ENCODE measurements around the gene TMEM11. TPM values are rescaled to one million over a fixed set of nuclear protein-coding genes. Genes with fewer than 3 reads are reported as not detected.

The TMEM11 gene
- total and polyA plus RNA-seq, 2 donors from 2014 or later: 17.4 to 34.2 TPM

GRCh38 chr17:21185061-21185460 is 28.9 kb downstream of the TMEM11 start:
- intact Hi-C loops (cut with DNase I): no loop called here
- H3K27me3 ChIP-seq (ENCODE audit: control insufficient read depth, insufficient read depth, low read length): no peaks in the 10 kb centered on the region
- H3K9me3 ChIP-seq (ENCODE audit: control insufficient read depth in 2 of 3, insufficient read depth in 1 of 3, low read length in 3 of 3): no peaks in the 10 kb centered on the region
- FAIRE-seq: no peak
- TF ChIP-seq CTCF (IDR thresholded peaks at IDR 0.05; ENCODE audit: borderline replicate concordance, extremely low read depth, insufficient read depth): no peak
- H3K4me1 ChIP-seq (ENCODE audit: control insufficient read depth in 2 of 3, insufficient read depth in 2 of 3, low read depth in 1 of 3, low read length in 3 of 3): peaks cover 0 to 3% (median 0%) of the 10 kb centered on the region in 3 donors
- no peak overlapping the region for H3K4me3 ChIP-seq (ENCODE audit: low read length in 3 of 3)
- H3K36me3 ChIP-seq (ENCODE audit: control insufficient read depth in 2 of 3, insufficient read depth in 3 of 3, low read length in 3 of 3): peaks cover 6 to 26% (median 15%) of the 10 kb centered on the region in 3 donors
- no peak overlapping the region for H3K27ac ChIP-seq (ENCODE audit: low read depth in 2 of 2, low read length in 2 of 2)
- H3K9ac ChIP-seq (ENCODE audit: low read length in 3 of 3): no peak overlapping the region
- no peak for DNase-seq

- no peak overlapping the region for H3K4me3 ChIP-seq (ENCODE audit: low read length in 3 of 3)
- no peaks in the 10 kb centered on the region for H3K9me3 ChIP-seq (ENCODE audit: control insufficient read depth in 2 of 3, insufficient read depth in 1 of 3, low read length in 3 of 3)
- H3K36me3 ChIP-seq (ENCODE audit: control insufficient read depth in 2 of 3, insufficient read depth in 3 of 3, low read length in 3 of 3): peaks cover 6 to 26% (median 15%) of the 10 kb centered on the region in 3 donors
- TF ChIP-seq CTCF (IDR thresholded peaks at IDR 0.05; ENCODE audit: borderline replicate concordance, extremely low read depth, insufficient read depth): no peak
- H3K27ac ChIP-seq (ENCODE audit: low read depth in 2 of 2, low read length in 2 of 2): no peak overlapping the region
- DNase-seq (no peak), FAIRE-seq (no peak)
- H3K4me1 ChIP-seq (ENCODE audit: control insufficient read depth in 2 of 3, insufficient read depth in 2 of 3, low read depth in 1 of 3, low read length in 3 of 3): peaks cover 0 to 3% (median 0%) of the 10 kb centered on the region in 3 donors
- no peak overlapping the region for H3K9ac ChIP-seq (ENCODE audit: low read length in 3 of 3)
- H3K27me3 ChIP-seq (ENCODE audit: control insufficient read depth, insufficient read depth, low read length): no peaks in the 10 kb centered on the region
- intact Hi-C loops (cut with DNase I): no loop called here
Observed at GRCh38 chr17:21184570-21184969, 29.4 kb downstream of the TMEM11 start.

DNA sequence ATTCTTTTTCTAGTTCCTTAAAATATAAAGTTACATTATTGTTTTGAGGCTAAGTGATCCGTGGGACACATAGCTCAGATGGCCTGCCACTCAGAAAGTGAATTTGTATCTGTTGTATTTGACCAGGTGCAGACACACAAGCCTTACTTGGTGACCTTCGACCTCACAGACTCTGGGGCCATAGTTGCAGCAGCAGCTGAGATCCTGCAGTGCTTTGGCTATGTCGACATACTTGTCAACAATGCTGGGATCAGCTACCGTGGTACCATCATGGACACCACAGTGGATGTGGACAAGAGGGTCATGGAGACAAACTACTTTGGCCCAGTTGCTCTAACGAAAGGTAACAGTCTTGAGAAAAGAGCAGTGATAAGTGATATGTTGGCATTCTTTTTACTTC is 30.5 kb downstream of the TMEM11 start:
- no peak overlapping the region for H3K9ac ChIP-seq (ENCODE audit: low read length in 3 of 3)
- peaks cover 0 to 3% (median 0%) of the 10 kb centered on the region in 3 donors for H3K4me1 ChIP-seq (ENCODE audit: control insufficient read depth in 2 of 3, insufficient read depth in 2 of 3, low read depth in 1 of 3, low read length in 3 of 3)
- H3K27ac ChIP-seq (ENCODE audit: low read depth in 2 of 2, low read length in 2 of 2): no peak overlapping the region
- intact Hi-C loops (cut with DNase I): no loop called here
- no peaks in the 10 kb centered on the region for H3K9me3 ChIP-seq (ENCODE audit: control insufficient read depth in 2 of 3, insufficient read depth in 1 of 3, low read length in 3 of 3)
- peaks cover 6 to 18% (median 15%) of the 10 kb centered on the region in 3 donors for H3K36me3 ChIP-seq (ENCODE audit: control insufficient read depth in 2 of 3, insufficient read depth in 3 of 3, low read length in 3 of 3)
- TF ChIP-seq CTCF (IDR thresholded peaks at IDR 0.05; ENCODE audit: borderline replicate concordance, extremely low read depth, insufficient read depth): no peak
- no peaks in the 10 kb centered on the region for H3K27me3 ChIP-seq (ENCODE audit: control insufficient read depth, insufficient read depth, low read length)
- FAIRE-seq (no peak), DNase-seq (no peak)
- no peak overlapping the region for H3K4me3 ChIP-seq (ENCODE audit: low read length in 3 of 3)
